ENCODE measurements around the gene ADAP1.
"Not testable (repeated sequence)": the region's sequence is repeated elsewhere in the genome, so short reads cannot be mapped to it uniquely, and the experiment has no call there.

ADAP1 gene

GRCh38 chr7:957418-958220, 3.1 kb upstream of the ADAP1 start:
- no peak for DNase-seq

- no peak for DNase-seq
Measured at GRCh38 chr7:956031-956430, 1.6 kb upstream of the ADAP1 start.

GRCh38 chr7:953547-954327, 743 bp downstream of the ADAP1 start:
- DNase-seq: no peak

GRCh38 chr7:952548-953441, 1.7 kb downstream of the ADAP1 start:
- DNase-seq: no peak

GRCh38 chr7:951881-952547, 2.5 kb downstream of the ADAP1 start:
- DNase-seq: no peak

- DNase-seq: no peak
Measured at GRCh38 chr7:949021-949934, 5.2 kb downstream of the ADAP1 start.

GRCh38 chr7:947391-948210, 6.9 kb downstream of the ADAP1 start:
- no peak for DNase-seq

GRCh38 chr7:946256-946996, 8.1 kb downstream of the ADAP1 start:
- no peak for DNase-seq

- no peak for DNase-seq
Measured at GRCh38 chr7:945556-946255, 8.8 kb downstream of the ADAP1 start.

- DNase-seq: no peak
Measured at GRCh38 chr7:945147-945555, 9.3 kb downstream of the ADAP1 start.

GRCh38 chr7:944744-945143, 9.7 kb downstream of the ADAP1 start:
- DNase-seq: no peak

- DNase-seq: not testable (repeated sequence)
Measured at GRCh38 chr7:943793-944192, 10.7 kb downstream of the ADAP1 start.

- no peak for DNase-seq
Measured at GRCh38 chr7:940599-941408, 13.7 kb downstream of the ADAP1 start.

GRCh38 chr7:939843-940242, 14.6 kb downstream of the ADAP1 start:
- no peak for DNase-seq

- DNase-seq: no peak
Measured at GRCh38 chr7:938546-939185, 15.8 kb downstream of the ADAP1 start.

- no peak for DNase-seq
Measured at GRCh38 chr7:937856-938484, 16.5 kb downstream of the ADAP1 start.

GRCh38 chr7:936386-937054, 18.0 kb downstream of the ADAP1 start:
- DNase-seq: no peak

All from amniotic stem cell (primary cell).